ENCODE data around the gene TRAF4.

The TRAF4 gene, protein sequence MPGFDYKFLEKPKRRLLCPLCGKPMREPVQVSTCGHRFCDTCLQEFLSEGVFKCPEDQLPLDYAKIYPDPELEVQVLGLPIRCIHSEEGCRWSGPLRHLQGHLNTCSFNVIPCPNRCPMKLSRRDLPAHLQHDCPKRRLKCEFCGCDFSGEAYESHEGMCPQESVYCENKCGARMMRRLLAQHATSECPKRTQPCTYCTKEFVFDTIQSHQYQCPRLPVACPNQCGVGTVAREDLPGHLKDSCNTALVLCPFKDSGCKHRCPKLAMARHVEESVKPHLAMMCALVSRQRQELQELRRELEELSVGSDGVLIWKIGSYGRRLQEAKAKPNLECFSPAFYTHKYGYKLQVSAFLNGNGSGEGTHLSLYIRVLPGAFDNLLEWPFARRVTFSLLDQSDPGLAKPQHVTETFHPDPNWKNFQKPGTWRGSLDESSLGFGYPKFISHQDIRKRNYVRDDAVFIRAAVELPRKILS

DNA sequence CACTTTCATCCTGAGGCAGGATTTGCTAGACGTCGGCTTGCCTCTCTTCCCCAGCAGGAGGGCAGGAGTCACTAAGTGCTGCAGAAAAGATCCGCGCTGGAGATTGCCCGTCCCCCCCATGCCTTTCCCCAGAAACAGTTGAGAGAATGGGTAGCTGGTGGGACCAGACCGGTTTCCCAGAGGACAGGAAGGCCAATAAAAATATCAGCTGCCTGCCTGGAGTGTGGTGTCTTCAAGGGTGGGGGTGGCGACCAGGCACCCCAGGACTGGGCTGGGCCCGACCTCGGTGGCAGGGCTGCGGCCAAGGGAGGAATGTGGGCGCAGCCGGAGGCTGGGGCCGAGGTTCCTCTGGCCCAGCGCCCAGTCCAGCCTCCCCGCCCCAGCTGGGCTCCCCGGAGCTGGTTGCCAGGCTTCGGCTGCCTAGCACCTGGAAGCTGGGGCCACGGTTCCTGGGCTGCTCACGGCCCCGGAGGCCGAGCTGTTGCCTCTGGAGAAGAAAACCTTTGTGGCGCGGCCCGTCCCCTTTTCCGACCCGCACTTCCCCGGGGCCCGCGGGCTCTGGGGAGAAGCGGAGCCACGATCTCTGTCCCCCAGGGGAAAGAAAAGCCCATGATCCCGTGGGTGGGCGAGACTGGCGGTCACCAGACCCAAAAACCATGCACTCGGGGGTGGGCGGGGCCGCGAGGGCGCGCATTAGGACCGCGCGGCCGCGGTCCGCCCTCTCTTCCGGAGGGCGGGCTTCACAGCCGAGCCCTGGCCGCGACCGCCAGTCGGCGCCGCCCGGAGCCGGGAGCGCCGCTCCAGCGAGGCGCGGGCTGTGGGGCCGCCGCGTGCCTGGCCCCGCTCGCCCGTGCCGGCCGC is at the start of gene TRAF4:
TRAF4 (plus strand) TSS at position 769 of the 861 bp plus-strand sequence. CDS start 102 bp downstream, outside the sequence.
- no peak for FAIRE-seq

DNA sequence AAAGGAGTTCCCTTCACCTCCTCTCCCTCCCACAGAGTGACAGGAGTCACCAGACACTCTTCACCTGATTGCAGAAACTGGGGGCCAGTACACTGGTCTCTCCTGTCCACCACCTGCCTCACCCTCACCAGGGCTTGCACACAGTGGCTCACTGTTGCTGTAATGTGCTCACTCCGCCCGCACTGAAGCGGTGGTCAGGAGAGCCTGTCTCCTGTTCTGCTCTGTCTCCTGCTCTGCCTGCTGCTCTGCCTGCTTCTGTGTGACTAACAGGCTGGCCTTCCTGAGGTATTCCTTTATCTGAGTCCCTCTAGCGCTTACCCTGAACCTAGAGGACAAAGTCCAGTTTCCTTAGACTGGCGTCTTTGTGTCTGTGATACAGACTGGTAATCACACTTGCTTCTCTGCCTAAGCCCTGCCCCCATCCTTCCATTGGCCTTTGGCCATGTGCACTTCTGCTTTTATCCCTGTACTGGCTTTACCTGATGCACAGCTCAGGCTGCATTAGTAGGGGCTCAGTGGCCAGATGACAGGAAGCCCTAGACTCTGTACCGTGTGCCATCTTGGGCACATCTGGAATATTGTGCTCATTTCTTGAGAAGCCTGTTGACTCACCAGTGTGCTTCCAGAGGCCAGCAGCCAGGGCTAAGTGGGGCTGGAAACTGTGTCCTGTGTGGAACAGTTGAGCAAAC is 45.4 kb upstream of the TRAF4 start:
- no peak for FAIRE-seq

DNA sequence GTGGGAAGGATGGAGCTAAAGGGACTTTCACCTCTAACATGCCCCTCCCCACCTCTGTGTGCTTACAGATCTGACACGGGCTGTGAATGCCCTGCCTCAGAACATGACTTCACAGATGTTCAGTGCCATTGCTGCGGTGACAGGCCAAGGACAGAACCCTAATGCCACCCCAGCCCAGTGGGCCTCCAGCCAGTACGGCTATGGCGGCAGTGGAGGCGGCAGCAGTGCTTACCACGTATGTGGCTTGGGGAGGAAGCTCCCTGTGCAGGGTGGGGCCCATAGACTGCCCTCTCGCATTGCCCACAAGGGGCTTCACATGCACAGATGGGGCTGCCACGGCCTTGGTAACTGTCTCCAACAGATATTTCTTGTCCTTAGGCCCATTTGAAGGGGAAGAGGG is 43.5 kb upstream of the TRAF4 start:
- FAIRE-seq = no peak

DNA sequence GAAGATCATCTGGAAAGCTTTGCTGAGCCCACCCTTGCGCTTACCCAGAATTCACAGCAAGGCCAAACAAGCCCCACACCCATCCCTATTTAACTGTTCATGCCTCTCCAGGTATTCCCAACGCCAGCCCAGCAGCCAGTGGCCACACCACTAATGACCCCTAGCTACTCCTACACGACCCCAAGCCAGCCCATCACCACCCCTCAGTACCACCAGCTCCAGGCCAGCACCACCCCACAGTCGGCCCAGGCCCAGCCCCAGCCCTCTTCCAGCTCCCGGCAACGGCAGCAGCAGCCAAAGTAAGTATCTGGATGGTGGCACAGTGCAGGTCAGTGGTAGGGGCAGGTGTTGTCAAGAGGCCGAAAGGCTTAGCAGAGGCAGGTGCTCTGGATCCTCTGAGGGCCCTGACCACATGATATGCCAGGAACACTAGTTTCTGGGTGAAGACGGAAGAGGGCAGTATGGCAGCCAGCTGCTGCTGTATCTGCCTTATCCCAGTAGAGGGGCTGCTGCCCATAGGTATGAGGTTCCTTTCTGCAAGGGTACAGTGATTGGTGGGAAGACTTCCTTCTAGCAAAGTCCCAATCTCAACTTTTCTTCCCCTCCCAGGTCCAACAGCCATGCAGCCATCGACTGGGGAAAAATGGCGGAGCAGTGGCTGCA is 42.9 kb upstream of the TRAF4 start:
- FAIRE-seq = no peak

DNA sequence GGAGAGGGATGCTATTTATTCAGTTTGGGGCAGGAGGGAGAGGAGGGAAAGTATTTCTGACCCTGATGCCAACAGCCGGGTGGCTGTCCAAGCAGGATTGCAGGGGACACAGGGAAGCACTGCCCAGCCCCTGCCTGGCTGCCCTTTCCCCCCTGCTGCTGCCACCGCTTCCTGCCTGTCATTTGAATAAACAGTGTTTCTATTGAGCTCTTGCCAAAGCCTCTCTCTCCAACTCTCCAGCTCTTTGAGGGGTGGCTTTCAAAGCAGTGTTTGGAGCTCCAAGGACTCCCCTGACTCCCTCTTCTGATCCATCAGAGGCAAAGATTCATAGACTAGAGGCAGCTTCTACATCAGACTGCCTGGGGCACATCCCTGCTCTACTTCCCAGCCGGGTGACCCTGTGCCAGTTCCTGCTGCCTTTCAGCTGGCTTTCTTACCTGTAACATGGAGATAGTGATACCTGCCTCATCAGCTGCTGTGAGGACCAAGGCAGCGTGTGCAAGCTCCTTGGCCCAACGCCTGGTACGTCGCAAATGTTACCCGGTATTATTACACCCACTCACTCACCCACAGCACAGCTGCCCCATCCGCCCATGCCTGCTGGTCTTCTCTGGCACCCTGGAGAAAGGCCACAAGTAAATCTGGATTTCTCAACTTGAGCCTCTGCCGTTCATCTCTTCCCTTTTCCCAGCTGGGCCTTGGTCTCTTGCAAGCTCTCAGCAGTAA is 41.6 kb upstream of the TRAF4 start:
- no peak for FAIRE-seq

DNA sequence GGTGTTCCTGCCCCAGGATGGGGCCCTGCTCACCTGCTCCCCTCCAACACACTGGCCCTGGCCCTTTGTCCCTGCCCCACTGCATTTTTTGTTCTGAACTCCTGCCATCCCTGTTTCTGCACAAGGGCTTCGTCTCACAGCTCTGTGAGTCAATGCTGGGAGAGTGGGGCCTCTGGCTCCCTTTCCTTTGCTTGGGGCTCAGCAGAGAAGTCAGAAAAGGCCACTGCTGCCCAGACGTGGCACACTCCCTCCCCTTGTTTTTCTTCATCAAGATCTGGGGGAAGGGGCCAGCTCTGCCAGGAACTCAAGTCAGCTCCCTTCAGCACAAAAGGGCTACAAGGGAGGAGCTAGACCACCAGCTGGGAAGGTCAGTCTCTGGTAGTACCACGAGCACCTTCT is 41.1 kb upstream of the TRAF4 start:
- no peak for FAIRE-seq

DNA sequence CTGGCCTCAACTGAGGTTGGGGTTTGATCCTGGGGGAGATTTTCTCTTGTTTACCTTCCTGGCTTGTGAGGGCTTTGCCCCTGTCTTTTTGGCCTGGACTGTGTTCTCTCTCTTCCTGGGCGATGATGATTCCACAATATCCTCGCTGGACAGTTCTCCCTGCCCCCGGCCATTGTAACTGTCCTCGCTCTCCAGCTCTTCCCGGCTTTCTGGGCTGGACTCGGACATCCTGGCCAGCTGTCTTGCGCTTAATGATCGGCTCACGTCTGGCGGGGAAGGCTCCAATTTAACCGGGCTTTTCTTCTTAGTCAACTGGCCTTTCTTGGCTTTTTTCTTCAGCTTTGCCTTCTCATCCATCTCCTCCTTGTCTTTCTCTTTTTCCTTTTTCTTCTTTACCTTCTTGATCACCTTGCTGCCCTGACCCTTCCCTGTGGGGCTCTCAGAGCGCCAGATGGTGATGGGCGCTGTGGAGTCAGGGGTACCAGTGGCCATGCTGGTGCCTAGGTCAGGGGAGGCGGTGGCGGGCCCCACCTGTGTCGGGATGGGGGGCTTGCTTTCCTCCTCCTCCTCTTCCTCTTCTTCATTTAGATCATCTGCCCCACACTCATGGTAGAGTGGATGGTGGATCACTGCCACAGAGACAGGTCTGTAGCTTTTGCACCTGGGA is 40.1 kb upstream of the TRAF4 start:
- FAIRE-seq = no peak

DNA sequence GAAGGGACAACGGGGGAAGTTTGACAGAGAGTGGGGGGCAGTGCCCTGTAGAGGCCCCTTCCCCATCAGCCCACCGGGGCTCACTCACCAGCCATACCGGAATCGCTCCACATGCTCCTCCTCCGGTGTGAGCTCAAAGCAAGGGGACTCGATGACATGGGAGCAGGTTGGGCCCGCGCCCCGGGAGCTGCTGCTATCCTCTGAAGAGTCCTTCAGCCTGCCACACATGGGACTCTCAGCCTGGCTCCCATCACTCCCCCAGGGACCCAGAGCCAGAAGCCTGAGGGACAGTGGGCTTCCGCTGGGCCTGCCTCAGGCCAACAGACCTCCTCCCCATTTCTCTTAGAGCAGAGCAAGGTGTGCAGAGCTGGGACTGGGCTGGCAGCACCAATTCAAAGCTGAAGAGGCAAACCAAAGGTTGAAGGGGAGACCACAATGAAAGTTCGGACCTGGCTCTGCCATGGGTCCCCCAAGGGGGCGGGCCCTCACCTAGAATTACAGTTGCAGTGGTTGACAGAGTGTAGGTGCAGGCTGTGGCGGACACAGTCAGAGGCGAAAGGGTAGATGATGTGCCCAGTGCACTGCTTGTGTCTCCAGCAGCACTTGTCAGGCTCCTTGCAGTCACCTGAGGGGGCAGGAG is 39.5 kb upstream of the TRAF4 start:
- FAIRE-seq = no peak

DNA sequence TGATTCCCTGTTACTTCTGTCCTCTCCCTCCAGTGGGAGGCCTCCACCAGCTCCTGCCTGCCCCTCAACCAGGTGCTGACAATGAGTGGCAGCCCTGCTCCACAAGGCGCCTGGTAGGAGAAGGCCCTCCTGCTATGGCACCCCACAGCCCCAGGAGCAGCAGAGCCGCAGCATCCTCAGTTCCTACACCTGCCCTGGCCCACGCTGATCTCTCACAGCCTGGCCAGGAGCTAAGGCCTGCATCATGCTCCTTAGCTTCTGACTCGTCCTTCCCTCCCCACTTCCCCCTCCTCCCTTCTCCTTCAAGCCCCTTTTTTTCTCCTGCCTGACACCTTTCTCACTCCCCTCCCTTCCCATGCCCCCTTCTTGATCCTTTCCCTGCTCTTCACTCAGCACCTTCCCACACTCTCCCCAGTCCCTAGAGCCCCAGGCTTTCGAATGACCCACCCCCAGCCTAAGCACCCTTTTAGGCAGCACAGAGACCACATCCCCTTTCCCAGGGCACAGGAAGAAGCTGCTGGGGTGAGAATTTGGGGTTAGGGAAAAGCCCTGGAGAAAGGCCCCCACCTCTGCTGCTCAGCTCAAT is 38.6 kb upstream of the TRAF4 start:
- FAIRE-seq = no peak

DNA sequence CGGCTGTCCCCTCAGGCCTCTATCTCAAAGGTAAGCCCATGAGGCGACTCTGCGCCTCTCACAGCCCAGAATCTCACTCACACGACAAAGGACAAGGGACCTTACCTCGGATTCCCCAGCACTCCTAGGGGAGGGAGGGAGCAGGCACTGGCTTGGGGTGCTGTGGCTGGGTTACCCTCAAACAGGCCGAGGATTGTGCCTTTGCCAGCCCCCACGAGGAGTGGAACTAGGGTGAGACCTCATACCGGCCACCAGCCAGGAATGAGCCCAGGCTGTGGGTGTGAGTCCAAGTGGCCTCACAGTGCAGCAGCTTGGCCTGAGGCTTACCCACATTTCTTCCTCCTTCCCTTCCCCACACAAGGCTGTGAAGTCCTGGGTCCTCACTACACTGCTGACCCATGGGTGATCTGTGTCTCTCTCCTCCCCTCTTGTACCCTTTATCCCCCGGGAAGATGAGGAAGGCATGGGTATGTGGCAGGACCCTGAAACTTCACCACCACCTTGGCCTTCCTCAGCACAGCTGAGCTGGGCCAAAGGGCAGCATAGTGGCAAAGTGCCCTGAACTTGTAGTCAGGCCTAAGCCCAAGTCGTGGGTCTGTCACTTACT is 38.0 kb upstream of the TRAF4 start:
- no peak for FAIRE-seq

DNA sequence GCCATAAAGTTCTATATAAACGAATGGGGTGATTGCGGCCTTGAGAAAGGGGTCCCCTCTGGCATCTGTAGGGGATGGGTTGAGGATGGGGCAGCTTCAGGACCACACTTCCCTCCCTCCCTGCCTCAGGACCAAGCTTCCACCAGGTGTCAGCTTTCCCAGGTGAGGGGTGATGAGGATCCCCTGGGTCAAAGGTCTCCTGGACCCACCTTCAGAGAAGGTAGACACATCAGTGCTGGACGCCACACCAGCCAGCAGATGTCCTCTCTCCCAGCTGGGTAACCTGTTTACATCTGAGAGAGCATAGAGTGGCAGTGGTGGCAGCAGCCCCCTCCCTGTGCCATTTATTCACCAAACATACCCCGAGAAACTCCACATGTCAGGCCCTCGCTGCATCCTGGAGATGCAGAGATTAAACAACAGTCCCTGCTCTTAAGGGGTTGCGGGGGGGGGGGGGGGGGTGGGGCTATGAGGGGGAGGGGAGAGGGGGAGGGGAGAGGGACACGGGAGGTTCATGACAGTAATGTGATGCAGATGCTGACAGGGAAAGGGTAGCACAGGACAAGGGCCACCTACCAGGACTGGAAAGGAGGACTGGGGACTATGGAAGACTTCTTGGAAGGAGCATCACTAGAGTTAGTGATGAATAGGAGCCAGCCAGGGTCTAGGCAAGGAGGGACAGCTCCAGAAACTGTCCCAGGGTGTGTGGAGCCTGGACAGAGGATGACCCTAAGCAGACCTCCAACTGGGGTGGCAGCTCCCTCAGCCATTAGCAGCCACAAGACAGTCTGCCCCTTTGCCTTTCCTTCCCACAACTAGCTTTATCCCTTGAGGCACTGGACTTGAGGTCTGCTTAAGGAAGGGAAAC is 37.1 kb upstream of the TRAF4 start:
- FAIRE-seq = no peak

DNA sequence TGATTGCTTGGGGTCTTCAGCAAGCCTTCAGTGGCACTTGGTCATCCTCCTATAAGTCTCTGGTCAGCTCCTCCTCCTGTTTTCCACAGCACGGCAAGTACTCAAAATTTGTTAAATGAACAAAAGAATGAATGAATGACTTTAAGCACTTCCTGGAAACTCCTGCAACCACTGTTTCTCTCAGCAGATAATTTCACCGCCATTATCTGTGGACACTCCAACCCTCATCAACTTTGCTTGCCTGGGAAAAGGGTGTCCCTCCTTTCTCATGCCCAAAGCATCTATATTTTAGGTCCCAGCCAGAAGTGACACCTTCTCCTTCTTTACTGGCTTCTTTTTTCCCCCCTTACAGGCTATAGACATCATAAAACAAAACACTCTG is 36.5 kb upstream of the TRAF4 start:
- no peak for FAIRE-seq

DNA sequence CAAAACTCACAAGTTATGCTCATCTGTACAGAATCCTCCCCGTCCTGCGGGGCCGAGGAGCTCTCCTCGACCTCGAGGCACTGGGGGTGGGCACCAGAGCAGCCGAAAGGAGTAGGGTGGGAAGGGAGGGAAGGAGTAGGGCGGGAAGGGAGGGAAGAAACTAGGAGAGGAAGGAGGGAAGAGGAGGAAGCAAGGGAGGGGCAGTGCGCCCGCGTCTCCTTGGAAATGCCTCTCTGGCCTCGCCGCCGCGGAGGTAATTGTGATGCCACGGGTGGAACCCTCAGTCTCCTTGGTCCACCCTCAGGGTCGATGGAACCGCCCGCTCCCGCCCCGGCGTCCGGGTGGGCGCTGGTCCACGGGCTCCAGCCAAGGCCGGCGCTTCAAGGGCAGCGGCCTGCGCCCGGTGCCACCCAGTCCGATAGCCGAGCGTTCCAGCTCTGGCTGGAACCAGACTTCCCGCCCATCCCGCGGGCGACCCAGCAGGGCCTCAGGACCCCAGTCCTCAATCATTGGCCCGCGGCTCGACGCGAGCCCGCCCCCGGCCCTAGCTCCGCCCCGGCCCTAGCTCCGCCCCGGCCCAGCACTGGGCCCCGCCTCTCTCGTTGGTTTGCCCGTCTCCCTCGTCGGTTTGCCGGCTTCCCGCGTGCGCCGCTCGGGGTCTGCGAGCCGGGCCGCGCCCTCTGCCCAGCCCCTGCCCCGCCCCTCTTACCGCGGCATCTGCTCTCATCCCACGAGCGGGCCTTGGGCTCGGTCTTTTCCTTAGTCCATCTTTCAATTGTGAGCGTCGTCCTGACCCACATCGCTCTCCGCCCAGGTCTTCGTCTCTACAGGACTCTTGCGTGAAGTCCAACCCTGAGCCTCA is 32.7 kb upstream of the TRAF4 start:
- no peak for FAIRE-seq

DNA sequence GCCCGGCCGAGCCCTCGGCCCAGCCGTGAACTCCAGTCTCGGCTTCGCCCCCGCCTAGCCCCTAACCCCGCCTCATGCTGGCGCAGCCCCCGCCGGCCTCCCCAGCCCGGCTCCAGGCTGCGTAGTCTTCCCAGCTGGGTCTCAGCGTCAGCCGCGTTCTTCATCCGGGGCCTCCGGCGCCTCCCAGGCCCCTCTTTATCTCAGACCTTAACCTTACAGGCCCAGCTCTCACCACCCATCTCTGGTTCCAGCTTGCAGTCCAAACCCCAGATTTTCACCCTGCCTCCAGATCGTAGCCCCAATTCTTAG is 32.1 kb upstream of the TRAF4 start, which contains the start of gene PROCA1:
PROCA1 (minus strand) TSS at position 166 of the 309 bp plus-strand sequence. CDS start 228 bp downstream, outside the sequence.
- FAIRE-seq = no peak

DNA sequence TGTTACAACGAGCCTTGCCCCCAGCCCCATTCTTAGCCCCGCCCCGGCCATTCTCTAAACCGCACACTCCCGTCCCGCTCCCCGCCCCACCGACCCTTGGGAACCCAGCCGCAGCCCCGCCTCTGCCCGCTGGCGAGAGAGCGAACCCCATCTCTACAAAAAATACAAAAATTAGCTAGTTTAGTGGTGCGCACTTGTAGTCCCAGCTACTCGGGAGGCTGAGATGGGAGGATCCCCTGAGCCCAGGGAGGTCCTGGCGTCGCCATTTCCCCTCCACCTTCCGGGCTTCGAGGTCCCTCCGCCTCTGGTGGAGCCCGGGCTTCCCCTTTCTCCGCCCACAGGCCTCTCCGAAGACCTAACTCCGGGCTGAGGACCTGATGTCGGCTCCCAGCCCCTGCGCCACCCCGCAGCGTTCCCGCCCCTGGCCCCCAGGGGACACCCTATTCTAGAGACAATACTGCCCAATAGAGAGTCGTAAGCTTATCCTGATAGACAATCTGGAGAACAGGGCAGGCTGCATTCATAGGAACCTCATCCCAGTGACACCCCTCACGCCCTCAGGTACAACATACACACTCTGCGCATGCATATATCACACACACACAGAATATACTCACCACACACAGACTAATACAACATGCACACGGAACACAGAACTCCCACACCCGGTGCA is 31.6 kb upstream of the TRAF4 start:
- no peak for FAIRE-seq

DNA sequence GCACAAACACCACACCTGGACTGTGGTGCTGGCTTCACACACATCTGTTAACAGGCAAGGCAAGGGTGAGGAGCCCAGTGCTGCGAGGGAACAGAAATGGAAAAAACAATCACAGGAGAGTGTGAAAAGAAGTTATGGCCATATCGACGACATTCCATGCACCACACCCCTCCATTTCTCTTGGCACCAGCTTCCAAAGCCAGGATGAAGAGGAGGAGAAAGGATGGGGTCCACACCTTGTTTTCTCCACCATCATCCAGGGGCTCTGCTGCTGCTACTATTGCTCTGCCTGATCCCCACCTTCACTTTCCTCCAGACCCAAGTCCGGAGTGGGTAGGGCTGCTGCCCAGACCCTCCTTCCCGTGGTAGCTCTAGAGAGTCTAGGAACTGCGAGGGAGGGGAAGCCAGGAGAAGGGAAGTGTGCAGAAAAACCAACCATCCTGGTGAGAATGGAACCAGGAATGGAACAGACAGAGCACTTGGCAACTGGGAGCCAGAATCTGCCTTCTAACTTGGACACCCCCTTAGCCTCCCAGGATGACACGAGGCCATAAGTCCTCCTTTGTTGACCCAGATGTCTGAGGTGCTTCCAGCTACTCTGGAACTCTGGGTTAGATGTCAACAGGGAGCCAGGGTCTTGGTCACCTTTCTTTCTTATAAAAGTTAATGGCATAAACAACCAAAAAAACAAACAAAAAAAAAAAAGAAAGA is 31.0 kb upstream of the TRAF4 start:
- FAIRE-seq = no peak

DNA sequence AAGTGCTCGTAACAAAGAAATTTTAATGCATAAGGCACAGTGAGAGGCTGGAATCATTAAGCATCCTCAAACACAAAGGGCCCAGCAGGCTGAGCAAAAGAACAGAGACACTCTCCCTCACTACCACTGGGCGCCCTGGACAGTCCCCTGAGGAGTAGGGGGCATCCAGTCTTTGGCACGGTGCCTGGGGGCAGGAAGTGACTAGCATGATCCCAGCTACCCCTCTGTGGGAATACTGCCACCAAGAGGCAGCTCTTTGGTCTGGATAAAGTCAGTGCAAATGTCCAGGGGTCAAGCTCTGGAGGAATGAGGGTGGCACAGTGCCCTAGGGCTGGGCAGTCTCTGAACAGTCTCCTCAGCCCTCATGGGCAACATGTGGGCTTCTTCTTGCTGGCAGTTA is 29.5 kb upstream of the TRAF4 start:
- no peak for FAIRE-seq

Data from TTC549 (cell line).